NK-92 (cell line): ENCODE measurements around the gene PNPLA7.
"Not testable (repeated sequence)": the region's sequence is repeated elsewhere in the genome, so short reads cannot be mapped to it uniquely, and the experiment has no call there.

Experiments used
- DNase-seq: peaks from one replicate; lab custom pipeline; 2025; ENCODE audit not compliant: unreplicated experiment; lab: John Stamatoyannopoulos, UW

PNPLA7 gene

GRCh38 chr9:137452761-137453642 lies 97.2 kb downstream of the PNPLA7 start:
- DNase-seq, result no peak

DNA sequence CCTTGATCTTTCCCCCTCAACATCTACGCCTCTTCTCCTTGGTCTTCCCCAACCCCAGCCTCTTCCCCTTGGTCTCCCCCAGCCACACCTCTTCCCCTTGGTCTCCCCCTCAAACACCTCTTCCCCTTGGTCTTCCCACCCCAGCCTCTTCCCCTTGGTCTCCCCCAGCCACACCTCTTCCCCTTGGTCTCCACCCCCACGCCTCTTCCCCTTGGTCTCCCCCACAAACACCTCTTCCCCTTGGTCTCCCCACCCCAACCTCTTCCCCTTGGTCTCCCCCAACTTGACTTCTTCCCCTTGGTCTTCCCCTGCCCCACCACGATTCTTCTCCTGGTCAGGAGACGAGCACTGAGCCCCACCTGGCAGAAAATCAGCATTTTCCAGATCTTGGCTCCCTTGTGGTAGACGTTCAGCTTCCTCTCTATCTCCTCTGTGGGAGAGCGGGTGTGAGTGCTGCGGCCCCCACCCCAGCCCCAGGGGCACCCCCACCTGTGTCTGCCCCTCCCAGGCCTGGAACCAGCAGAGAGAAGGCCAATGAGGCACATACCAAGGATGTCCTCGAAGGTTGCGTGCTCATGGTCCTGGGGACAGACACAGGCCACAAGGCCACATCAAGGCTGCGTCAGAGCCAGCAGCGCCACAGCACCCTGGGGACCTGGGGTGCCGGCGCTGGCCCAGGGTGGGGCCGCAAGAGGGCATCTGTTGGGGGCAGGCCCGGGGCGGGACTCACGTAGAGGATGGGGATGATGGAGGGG lies 98.0 kb downstream of the PNPLA7 start:
- DNase-seq, result no peak

DNA sequence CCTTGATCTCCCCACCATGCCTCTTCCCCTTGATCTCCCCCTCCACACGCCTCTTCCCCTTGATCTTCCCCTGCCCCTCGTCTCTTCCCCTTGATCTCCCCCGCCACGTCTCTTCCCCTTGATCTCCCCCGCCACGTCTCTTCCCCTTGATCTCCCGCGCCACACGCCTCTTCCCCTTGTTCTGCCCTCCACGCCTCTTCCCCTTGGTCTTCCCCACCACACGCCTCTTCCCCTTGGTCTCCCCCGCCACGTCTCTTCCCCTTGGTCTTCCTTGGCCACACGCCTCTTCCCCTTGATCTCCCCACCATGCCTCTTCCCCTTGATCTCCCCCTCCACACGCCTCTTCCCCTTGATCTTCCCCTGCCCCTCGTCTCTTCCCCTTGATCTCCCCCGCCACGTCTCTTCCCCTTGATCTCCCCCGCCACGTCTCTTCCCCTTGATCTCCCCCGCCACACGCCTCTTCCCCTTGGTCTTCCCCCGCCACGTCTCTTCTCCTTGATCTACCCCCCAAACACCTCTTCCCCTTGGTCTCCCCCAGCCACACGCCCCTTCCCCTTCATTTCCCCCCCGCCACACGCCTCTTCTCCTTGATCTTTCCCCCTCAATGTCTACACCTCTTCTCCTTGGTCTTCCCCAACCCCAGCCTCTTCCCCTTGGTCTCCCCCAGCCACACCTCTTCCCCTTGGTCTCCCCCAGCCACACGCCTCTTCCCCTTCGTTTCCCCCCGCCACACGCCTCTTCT lies 98.8 kb downstream of the PNPLA7 start:
- DNase-seq, result not testable (repeated sequence)

DNA sequence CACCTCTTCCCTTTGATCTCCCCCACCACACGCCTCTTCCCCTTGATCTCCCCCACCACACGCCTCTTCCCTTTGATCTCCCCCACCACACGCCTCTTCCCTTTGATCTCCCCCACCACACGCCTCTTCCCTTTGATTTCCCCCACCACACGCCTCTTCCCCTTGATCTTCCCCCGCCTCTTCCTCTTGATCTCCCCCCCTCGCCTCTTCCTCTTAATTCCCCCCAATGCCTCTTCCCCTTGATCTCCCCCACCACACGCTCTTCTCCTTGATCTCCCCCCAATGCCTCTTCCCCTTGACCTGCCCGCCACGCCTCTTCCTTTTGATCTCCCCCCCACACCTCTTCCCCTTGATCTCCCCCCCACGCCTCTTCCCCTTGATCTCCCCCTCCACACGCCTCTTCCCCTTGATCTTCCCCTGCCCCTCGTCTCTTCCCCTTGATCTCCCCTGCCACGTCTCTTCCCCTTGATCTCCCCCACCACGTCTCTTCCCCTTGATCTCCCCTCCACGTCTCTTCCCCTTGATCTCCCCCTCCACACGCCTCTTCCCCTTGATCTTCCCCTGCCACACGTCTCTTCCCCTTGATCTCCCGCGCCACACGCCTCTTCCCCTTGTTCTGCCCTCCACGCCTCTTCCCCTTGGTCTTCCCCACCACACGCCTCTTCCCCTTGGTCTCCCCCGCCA lies 99.5 kb downstream of the PNPLA7 start:
- not testable (repeated sequence) for DNase-seq

GRCh38 chr9:137449931-137450538 lies 100.2 kb downstream of the PNPLA7 start:
- DNase-seq, result no peak

DNA sequence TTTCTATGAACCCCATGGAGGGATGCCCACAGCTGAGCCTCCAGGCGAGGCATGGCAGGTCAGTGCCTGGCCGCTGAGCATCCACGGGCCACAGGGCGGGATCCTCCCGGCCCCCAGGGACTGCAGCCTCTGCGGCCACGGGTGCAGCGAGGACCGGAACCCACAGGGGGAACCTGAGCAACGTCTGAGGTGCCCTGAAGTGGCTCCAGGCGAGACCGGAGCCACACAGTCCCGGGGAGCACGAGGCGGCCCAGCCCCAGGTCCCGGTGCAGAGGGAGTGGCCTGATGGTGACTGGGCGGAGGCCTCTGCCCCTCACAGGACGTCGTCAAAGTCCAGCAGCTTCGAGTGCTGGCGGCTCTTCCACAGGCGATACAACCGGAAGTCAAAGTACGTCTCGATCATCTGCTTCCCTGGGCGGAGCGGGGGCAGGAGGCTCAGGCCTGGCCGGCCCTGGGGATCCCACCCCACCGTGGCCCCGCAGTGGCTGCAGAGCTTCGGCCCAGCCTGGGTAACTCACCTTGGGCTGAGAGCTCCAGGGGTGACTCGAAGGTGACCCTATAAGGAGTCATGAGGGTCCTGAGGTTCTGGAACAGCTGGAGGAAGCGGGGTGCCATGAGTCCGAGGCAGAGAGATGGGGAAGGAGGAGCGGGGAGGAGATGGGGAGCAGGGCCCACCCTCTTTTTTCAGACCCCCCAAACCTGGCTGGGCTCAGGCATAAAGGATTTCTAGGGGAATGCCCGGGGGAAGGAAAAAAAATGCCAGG lies 100.9 kb downstream of the PNPLA7 start:
- DNase-seq, result no peak

GRCh38 chr9:137448602-137448962 lies 101.6 kb downstream of the PNPLA7 start:
- no peak for DNase-seq

DNA sequence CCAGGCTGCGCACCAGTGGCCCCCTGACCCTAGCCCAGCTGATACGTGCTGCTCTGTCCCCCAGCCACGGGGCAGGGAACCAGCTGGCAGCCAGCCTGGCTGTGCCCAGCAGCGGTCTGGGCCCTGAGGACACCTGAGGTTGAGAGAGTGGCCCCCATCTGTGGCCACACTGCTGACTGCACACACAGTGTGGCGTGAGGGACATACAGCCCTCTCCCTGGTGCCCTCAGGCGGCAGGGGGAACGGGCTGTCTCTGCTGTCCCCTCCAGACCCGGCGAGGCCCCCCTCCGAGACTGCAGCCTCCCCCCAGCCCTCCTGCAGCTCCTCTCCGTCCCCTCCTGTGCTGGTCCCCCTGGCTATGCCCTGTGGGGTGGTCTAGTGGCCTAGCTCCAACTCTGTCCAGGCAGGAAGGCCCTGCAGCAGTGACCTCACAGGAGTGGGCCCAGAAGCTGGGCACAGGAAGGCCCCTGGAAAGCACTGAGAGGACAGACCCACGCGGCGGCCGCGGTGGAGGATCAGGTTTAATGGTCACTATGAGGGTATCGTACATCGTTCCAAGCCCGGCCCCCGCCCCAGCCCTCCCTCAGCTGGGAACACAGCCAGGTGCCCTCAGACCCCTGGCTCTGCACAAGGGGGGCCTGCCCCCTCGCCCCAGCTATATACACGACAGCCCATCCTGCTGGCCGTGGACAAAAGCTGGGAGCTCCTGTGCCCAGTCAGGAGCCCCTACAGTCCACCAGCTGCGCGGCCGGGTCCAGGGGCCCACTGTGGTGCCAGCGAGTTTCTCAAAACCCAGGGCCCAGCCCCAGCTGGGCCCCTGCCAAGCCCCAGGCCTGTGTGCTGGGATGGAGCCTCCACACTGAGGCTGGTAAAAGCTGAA lies 102.2 kb downstream of the PNPLA7 start:
- no peak for DNase-seq

DNA sequence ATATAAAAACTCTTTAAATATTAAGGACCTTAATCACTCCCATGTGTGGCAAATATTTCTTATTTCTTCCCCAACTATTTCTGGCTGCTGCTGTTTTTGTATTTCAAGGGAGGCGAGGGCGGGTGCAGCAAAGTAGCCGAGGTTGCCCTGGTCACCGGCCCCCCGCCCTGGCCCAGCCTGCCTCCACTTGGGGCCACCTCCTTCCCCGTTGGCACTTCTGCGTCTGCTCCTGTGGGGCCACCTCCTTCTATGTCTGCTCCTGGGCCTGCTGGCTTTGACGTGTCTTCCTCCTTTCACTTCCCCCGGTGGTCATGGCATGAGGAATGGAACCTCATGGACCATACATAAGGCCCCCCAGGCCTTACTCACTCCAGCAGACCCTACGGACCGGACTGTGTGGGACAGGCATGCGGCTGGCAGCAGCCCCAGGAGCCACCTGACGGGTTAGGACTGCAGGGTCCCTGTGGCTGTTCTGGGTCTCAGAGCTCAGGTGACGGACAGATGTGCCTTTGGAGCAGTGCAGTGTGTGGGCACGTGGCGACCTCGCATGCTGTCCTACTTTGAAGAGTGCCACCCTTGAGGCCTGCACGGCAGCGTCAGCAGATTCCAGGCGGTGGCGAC lies 103.2 kb downstream of the PNPLA7 start:
- DNase-seq, result no peak

- DNase-seq, result no peak
Measured at GRCh38 chr9:137445930-137446431, 104.2 kb downstream of the PNPLA7 start.

DNA sequence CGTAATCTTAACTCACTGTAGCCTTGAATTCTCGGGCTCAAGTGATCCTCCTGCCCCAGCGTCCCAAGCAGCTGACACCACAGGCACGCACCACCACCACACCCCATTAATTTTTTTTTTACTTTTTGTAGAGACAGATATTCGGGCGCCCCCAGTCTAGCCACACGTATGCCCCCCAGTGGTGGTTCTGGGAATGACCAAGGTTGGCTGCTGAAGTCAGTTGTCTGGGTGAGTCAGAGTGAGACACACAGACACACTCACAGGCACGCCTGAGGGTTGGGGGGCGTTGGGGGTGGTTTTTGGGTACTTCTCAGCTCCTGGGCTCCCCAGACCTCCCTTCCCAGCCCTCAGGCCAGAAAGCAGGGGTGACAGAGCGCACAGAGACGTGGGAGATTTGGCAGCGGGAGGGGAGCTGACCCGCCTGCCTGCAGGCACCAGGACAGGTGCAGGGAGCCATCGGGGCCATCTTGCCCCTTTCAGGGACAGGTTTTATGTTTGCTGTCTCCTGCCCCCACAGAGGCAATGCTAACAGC lies 104.9 kb downstream of the PNPLA7 start:
- no peak for DNase-seq

DNA sequence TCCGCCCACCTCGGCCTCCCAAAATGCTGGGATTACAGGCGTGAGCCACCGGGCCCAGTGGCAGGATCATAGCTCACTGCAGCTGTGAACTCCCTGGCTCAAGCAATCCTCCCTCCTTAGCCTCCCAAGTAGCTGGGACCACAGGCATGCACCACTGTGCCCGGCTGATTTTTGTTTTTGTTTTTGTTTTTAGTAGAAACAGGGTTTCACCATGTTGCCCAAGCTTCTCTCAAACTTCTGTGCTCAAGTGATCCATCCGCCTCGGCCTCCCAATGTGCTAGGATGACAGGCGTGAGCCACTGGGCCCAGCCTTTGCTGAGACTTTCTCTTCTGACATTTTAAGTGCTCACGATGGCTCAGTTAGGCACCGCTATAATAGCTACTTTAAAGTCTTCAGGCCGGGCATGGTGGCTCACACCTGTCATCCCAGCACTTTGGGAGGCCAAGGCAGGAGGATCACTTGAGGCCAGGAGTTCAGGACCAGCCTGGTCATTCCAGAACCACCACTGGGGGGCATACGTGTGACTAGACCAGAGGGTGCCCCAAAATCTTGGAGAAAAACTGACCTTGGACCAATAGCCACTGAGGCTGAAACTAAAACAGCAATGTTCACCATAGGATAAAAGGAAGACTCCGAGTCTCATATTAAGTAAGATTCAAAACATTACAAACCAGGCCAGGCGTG lies 106.0 kb downstream of the PNPLA7 start:
- DNase-seq, result no peak

DNA sequence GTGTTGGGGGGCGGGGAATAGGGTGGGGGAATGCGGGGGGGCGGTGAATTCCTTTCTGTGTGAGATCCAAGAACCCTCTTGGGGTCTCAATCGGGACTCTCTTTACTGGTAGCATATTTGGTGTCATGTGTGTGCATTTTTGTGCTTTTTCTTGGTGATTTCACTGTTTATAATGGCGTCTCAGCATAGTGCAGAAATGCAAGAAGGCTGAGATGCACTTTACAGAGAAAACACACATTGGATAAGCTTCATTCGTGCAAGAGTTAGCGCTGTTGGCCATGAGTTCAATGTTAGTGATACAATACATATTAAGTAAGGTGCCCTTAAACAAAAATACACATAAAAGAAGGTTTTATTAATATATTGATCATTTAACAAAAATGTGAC lies 108.3 kb downstream of the PNPLA7 start:
- DNase-seq, result no peak

GRCh38 chr9:137441289-137441934 lies 108.8 kb downstream of the PNPLA7 start, which contains the start of gene ENTPD8:
TSS of gene ENTPD8 (minus strand) at chr9:137441357. CDS start at chr9:137438285, 3,072 bp downstream.
- no peak for DNase-seq

GRCh38 chr9:137439158-137439714 lies 111.0 kb downstream of the PNPLA7 start:
- DNase-seq, result no peak

GRCh38 chr9:137438591-137439157 lies 111.5 kb downstream of the PNPLA7 start:
- DNase-seq, result no peak
